HEK293T (cell line): Measurements from ENCODE around the gene LIMS4.
"Not testable (repeated sequence)": the region's sequence is repeated elsewhere in the genome, so short reads cannot be mapped to it uniquely, and the experiment has no call there.

ENCODE experiments used
- BHLHE40 ChIP-seq: fragments of 450-650 bp; IDR thresholded peaks from 2 replicates; pipeline ENCODE4 v1.6.1; 2016; ENCODE audit warnings: mild to moderate bottlenecking, moderate library complexity, borderline replicate concordance
- PKNOX1 ChIP-seq: fragments of 450-650 bp; IDR thresholded peaks from 2 replicates; pipeline ENCODE4 v1.6.1; 2016

GRCh38 chr2:110443305-110444005 is 29.2 kb downstream of the LIMS4 start:
- not testable (repeated sequence) for TF ChIP-seq BHLHE40, PKNOX1
